Activated naive CD4-positive, alpha-beta T cell treated with anti-CD3 and anti-CD28 coated beads, Interleukin-2, amount 10 ng/mL, durations not matched to agents 7 days and 5 days (primary cell): ENCODE measurements around the gene VENTX.

Experiments
- CTCF ChIA-PET: fragments of 350-600 bp; sonication (Branson Sonifier 250); formaldehyde crosslinking; loops from one replicate; lab custom pipeline; 2021; ENCODE audit warnings: antibody characterized with exemption; lab: Charles Lee
- DNase-seq: peaks from one replicate; pipeline ENCODE4 v3.0.0-alpha.2; 2020
- H3K27ac Mint-ChIP-seq: one replicate; pipeline ENCODE4 v1.8.0; 2021; ENCODE audit warnings: mild to moderate bottlenecking, moderate library complexity, mixed read lengths
- H3K27me3 Mint-ChIP-seq: one replicate; pipeline ENCODE4 v1.8.0; 2021; ENCODE audit warnings: mild to moderate bottlenecking, mixed read lengths
- H3K36me3 Mint-ChIP-seq: one replicate; pipeline ENCODE4 v1.8.0; 2021; ENCODE audit warnings: mixed read lengths
- H3K4me1 Mint-ChIP-seq: one replicate; pipeline ENCODE4 v1.8.0; 2021; ENCODE audit warnings: mixed read lengths
- H3K4me3 Mint-ChIP-seq: one replicate; pipeline ENCODE4 v1.8.0; 2021; ENCODE audit warnings: mild to moderate bottlenecking, moderate library complexity, mixed read lengths
- H3K9me3 Mint-ChIP-seq: one replicate; pipeline ENCODE4 v1.8.0; 2021; ENCODE audit warnings: mixed read lengths

The VENTX gene

GRCh38 chr10:133268532-133268931 is 30.9 kb downstream of the VENTX start:
- CTCF ChIA-PET: no interaction called here
- no peak for DNase-seq
- H3K27me3 Mint-ChIP-seq: no peaks in the 10 kb centered on the region
- H3K36me3 Mint-ChIP-seq: peaks cover 19% of the 10 kb centered on the region
- peaks cover 27% of the 10 kb centered on the region for H3K4me1 Mint-ChIP-seq
- no peaks in the 10 kb centered on the region for H3K9me3 Mint-ChIP-seq
- no peak overlapping the region for H3K4me3 Mint-ChIP-seq
- H3K27ac Mint-ChIP-seq: no peak overlapping the region

- CTCF ChIA-PET: no interaction called here
- no peak overlapping the region for H3K4me3 Mint-ChIP-seq
- no peaks in the 10 kb centered on the region for H3K27me3 Mint-ChIP-seq
- H3K27ac Mint-ChIP-seq: no peak overlapping the region
- peaks cover 19% of the 10 kb centered on the region for H3K4me1 Mint-ChIP-seq
- DNase-seq: no peak
- H3K9me3 Mint-ChIP-seq: no peaks in the 10 kb centered on the region
- H3K36me3 Mint-ChIP-seq: peaks cover 17% of the 10 kb centered on the region
Observed at GRCh38 chr10:133269367-133269766, 31.7 kb downstream of the VENTX start.

- H3K27ac Mint-ChIP-seq: no peak overlapping the region
- H3K4me1 Mint-ChIP-seq: peaks cover 18% of the 10 kb centered on the region
- no peaks in the 10 kb centered on the region for H3K27me3 Mint-ChIP-seq
- CTCF ChIA-PET: no interaction called here
- H3K4me3 Mint-ChIP-seq: no peak overlapping the region
- H3K9me3 Mint-ChIP-seq: no peaks in the 10 kb centered on the region
- H3K36me3 Mint-ChIP-seq: peaks cover 13% of the 10 kb centered on the region
- DNase-seq: no peak
Observed at GRCh38 chr10:133270204-133270603, 32.5 kb downstream of the VENTX start.

GRCh38 chr10:133270773-133271297 is 33.2 kb downstream of the VENTX start:
- Mint-ChIP-seq H3K4me3 (no peak overlapping the region), H3K36me3 (peaks cover 9% of the 10 kb centered on the region), H3K4me1 (peaks cover 17% of the 10 kb centered on the region), H3K9me3 (no peaks in the 10 kb centered on the region), H3K27ac (no peak overlapping the region), H3K27me3 (no peaks in the 10 kb centered on the region)
- CTCF ChIA-PET: no interaction called here
- no peak for DNase-seq

- CTCF ChIA-PET: no interaction called here
- H3K27me3 Mint-ChIP-seq: no peaks in the 10 kb centered on the region
- no peak overlapping the region for H3K4me3 Mint-ChIP-seq
- H3K9me3 Mint-ChIP-seq: no peaks in the 10 kb centered on the region
- no peak for DNase-seq
- no peak overlapping the region for H3K27ac Mint-ChIP-seq
- H3K36me3 Mint-ChIP-seq: peaks cover 6% of the 10 kb centered on the region
- peaks cover 16% of the 10 kb centered on the region for H3K4me1 Mint-ChIP-seq
Observed at GRCh38 chr10:133271521-133272300, 34.1 kb downstream of the VENTX start.

- no peak for DNase-seq
- Mint-ChIP-seq H3K27me3 (no peaks in the 10 kb centered on the region), H3K36me3 (peaks cover 6% of the 10 kb centered on the region), H3K9me3 (no peaks in the 10 kb centered on the region), H3K27ac (no peak overlapping the region), H3K4me1 (peaks cover 16% of the 10 kb centered on the region), H3K4me3 (no peak overlapping the region)
- CTCF ChIA-PET: no interaction called here
Observed at GRCh38 chr10:133272301-133272963, 34.8 kb downstream of the VENTX start.

- Mint-ChIP-seq H3K27ac (no peak overlapping the region), H3K9me3 (no peaks in the 10 kb centered on the region), H3K4me3 (no peak overlapping the region), H3K4me1 (peaks cover 22% of the 10 kb centered on the region), H3K27me3 (no peaks in the 10 kb centered on the region), H3K36me3 (peaks cover 6% of the 10 kb centered on the region)
- CTCF ChIA-PET: no interaction called here
- no peak for DNase-seq
Observed at GRCh38 chr10:133272964-133273420, 35.3 kb downstream of the VENTX start.

- H3K4me1 Mint-ChIP-seq: peaks cover 28% of the 10 kb centered on the region
- CTCF ChIA-PET: no interaction called here
- H3K4me3 Mint-ChIP-seq: no peak overlapping the region
- no peaks in the 10 kb centered on the region for H3K9me3 Mint-ChIP-seq
- DNase-seq: no peak
- H3K27me3 Mint-ChIP-seq: no peaks in the 10 kb centered on the region
- H3K36me3 Mint-ChIP-seq: peaks cover 9% of the 10 kb centered on the region
- H3K27ac Mint-ChIP-seq: no peak overlapping the region
Observed at GRCh38 chr10:133273534-133274143, 36.0 kb downstream of the VENTX start.

GRCh38 chr10:133274751-133275683 is 37.4 kb downstream of the VENTX start:
- peaks cover 41% of the 10 kb centered on the region for H3K4me1 Mint-ChIP-seq
- H3K4me3 Mint-ChIP-seq: peak overlapping the region; percentile 84
- H3K36me3 Mint-ChIP-seq: peaks cover 12% of the 10 kb centered on the region
- no peaks in the 10 kb centered on the region for H3K27me3 Mint-ChIP-seq
- peak; percentile 88 for DNase-seq
- CTCF ChIA-PET: interaction anchor here (0.9 to 2.7 kb wide), 7 partner anchors 11 to 131 kb away, joined by 3 to 11 read pairs (median 4); no protein-coding TSS in a partner anchor
- H3K27ac Mint-ChIP-seq: peak overlapping the region; percentile 87
- no peaks in the 10 kb centered on the region for H3K9me3 Mint-ChIP-seq

- H3K4me3 Mint-ChIP-seq: peak overlapping the region; percentile 84
- peak overlapping the region; percentile 87 for H3K27ac Mint-ChIP-seq
- no peaks in the 10 kb centered on the region for H3K27me3 Mint-ChIP-seq
- CTCF ChIA-PET: interaction anchor here (0.9 to 2.7 kb wide), 7 partner anchors 12 to 132 kb away, joined by 3 to 11 read pairs (median 4); no protein-coding TSS in a partner anchor
- H3K9me3 Mint-ChIP-seq: no peaks in the 10 kb centered on the region
- peak; percentile 56 for DNase-seq
- peaks cover 12% of the 10 kb centered on the region for H3K36me3 Mint-ChIP-seq
- H3K4me1 Mint-ChIP-seq: peaks cover 43% of the 10 kb centered on the region
Observed at GRCh38 chr10:133275684-133276092, 38.0 kb downstream of the VENTX start.

- no peaks in the 10 kb centered on the region for H3K27me3 Mint-ChIP-seq
- H3K9me3 Mint-ChIP-seq: no peaks in the 10 kb centered on the region
- H3K4me1 Mint-ChIP-seq: peaks cover 43% of the 10 kb centered on the region
- peaks cover 12% of the 10 kb centered on the region for H3K36me3 Mint-ChIP-seq
- peak overlapping the region; percentile 87 for H3K27ac Mint-ChIP-seq
- CTCF ChIA-PET: interaction anchor here (0.7 to 2.7 kb wide), 5 partner anchors 17 to 33 kb away, joined by 3 to 11 read pairs (median 5); no protein-coding TSS in a partner anchor
- H3K4me3 Mint-ChIP-seq: peak overlapping the region; percentile 84
- no peak for DNase-seq
Observed at GRCh38 chr10:133276100-133276434, 38.4 kb downstream of the VENTX start.

GRCh38 chr10:133276435-133277201 is 39.0 kb downstream of the VENTX start, which contains the start of gene ADAM8:
TSS of gene ADAM8 (minus strand) at chr10:133276868. CDS start at chr10:133276817, 51 bp downstream.
- Mint-ChIP-seq H3K4me3 (peak within 1 kb of the TSS; percentile 84), H3K9me3 (no peaks in the 10 kb centered on the region), H3K27me3 (no peaks in the 10 kb centered on the region), H3K36me3 (peaks cover 12% of the 10 kb centered on the region), H3K4me1 (peaks cover 43% of the 10 kb centered on the region), H3K27ac (peak within 1 kb of the TSS; percentile 95)
- peak; percentile 83 for DNase-seq
- CTCF ChIA-PET: interaction anchor here (0.5 to 2.7 kb wide), 4 partner anchors 17 to 33 kb away, joined by 3 to 11 read pairs (median 3); no protein-coding TSS in a partner anchor
